SKM-1 (cell line): ENCODE measurements around the gene OR51Q1.
A peak's percentile ranks its signal among the peaks of the same experiment; 100 is the strongest.

ENCODE experiments used
- DNase-seq: peaks from one replicate; lab custom pipeline; 2025; ENCODE audit not compliant: unreplicated experiment; lab: John Stamatoyannopoulos, UW

The OR51Q1 gene

GRCh38 chr11:5421811-5422210 lies at the start of gene OR51Q1:
Gene OR51Q1 (plus strand): TSS chr11:5422111. CDS start chr11:5422201, 90 bp downstream.
- DNase-seq, result no peak

- DNase-seq, result peak; percentile 64
These were observed 41.1 kb upstream of the OR51Q1 start for GRCh38 chr11:5380740-5381342.

- DNase-seq, result no peak
These were observed 38.3 kb upstream of the OR51Q1 start, which contains the start of gene OR51M1 for GRCh38 chr11:5383576-5383975. Gene OR51M1 (plus strand): TSS chr11:5383812. CDS start chr11:5389399, 5,587 bp downstream.

GRCh38 chr11:5384335-5384734 lies 37.6 kb upstream of the OR51Q1 start:
- DNase-seq, result no peak

GRCh38 chr11:5390210-5390609 lies 31.7 kb upstream of the OR51Q1 start:
- no peak for DNase-seq

GRCh38 chr11:5394091-5394490 lies 27.8 kb upstream of the OR51Q1 start:
- no peak for DNase-seq

GRCh38 chr11:5398936-5399335 lies 23.0 kb upstream of the OR51Q1 start:
- DNase-seq, result no peak

- DNase-seq, result no peak
These were observed 16.7 kb upstream of the OR51Q1 start for GRCh38 chr11:5405173-5405572.

GRCh38 chr11:5420993-5421392 lies 918 bp upstream of the OR51Q1 start:
- DNase-seq, result no peak

GRCh38 chr11:5423131-5423530 lies 1.2 kb downstream of the OR51Q1 start:
- DNase-seq, result no peak

GRCh38 chr11:5441414-5441813 lies 19.5 kb downstream of the OR51Q1 start, which contains the start of gene OR51I1:
Gene OR51I1 (minus strand): TSS chr11:5441514. CDS start chr11:5441514, 0 bp downstream.
- no peak for DNase-seq

GRCh38 chr11:5443835-5444393 lies 22.0 kb downstream of the OR51Q1 start:
- DNase-seq, result no peak

GRCh38 chr11:5449023-5449422 lies 27.1 kb downstream of the OR51Q1 start, which contains the start of gene OR51I2:
Gene OR51I2 (plus strand): TSS chr11:5449323. CDS start chr11:5453489, 4,166 bp downstream.
- no peak for DNase-seq

- DNase-seq, result no peak
These were observed 27.5 kb downstream of the OR51Q1 start for GRCh38 chr11:5449432-5449831.

GRCh38 chr11:5460983-5461621 lies 39.2 kb downstream of the OR51Q1 start:
- DNase-seq, result no peak

- no peak for DNase-seq
These were observed 45.6 kb downstream of the OR51Q1 start for GRCh38 chr11:5467527-5467926.
